ENCODE data around the gene COPS8. TPM values are rescaled to one million over a fixed set of nuclear protein-coding genes. Genes with fewer than 3 reads are reported as not detected.

COPS8 gene
- total RNA-seq, 1 donor from 2014 or later = 59.3 TPM

- Mint-ChIP-seq H3K36me3 (peaks cover 51% of the 10 kb centered on the region), H3K4me1 (ENCODE audit: unreplicated experiment) (no peaks in the 10 kb centered on the region), H3K9me3 (no peaks in the 10 kb centered on the region), H3K27ac (no peak overlapping the region), H3K27me3 (no peaks in the 10 kb centered on the region), H3K4me3 (no peak overlapping the region)
- no peak for DNase-seq (ENCODE audit: extremely low spot score, unreplicated experiment)
- no peak for TF ChIP-seq CTCF (conservative IDR thresholded peaks at IDR 0.05)
These were observed 15.7 kb downstream of the COPS8 start for GRCh38 chr2:237101118-237101979.

DNA sequence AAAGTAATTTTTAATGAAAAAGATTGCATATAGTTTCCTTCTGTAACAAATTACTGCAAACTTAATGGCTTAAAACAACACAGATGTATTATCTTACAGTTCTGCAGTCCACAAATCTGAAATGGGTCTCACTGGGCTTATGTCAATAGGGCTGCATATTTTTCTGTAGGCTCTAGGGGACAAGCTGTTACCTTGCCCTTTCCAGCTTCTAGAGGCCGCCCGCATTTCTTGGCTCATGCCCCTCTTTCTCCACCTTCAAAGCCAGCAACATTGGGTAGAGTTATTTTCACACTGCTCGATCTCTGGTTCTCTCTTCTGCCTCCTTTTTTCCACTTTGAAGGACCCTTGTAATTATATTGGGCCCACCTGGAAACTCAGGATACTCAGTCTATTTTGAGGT, 16.7 kb downstream of the COPS8 start:
- no peak overlapping the region for H3K27ac Mint-ChIP-seq
- no peak overlapping the region for H3K4me3 Mint-ChIP-seq
- no peaks in the 10 kb centered on the region for H3K4me1 Mint-ChIP-seq (ENCODE audit: unreplicated experiment)
- H3K36me3 Mint-ChIP-seq = peaks cover 48% of the 10 kb centered on the region
- no peaks in the 10 kb centered on the region for H3K9me3 Mint-ChIP-seq
- H3K27me3 Mint-ChIP-seq = no peaks in the 10 kb centered on the region
- DNase-seq (ENCODE audit: extremely low spot score, unreplicated experiment) = no peak
- no peak for TF ChIP-seq CTCF (conservative IDR thresholded peaks at IDR 0.05)

DNA sequence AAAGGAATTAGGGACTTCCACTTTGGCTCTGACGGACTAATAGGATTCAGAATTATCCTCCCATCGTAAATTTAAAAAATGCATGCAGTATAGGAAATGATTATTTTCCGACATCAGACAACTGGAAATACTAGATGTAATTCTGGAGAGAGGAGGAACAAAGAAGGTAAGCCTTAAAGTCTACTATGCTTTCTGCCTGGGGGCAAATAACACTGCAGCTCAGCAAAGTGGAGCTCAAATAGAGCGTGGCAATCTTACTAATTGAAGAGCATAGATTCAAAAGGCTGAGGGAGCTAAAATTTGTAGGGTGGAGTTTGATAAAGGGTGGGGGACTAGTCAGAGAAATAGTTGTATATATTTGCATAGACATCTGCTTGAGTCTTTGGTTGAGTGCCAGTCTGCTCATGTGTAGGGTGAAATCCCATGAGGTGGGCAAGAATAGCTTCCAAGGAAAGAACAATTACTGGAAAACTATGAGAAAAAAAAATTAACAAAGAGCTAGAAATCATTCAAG, 23.8 kb downstream of the COPS8 start:
- DNase-seq (ENCODE audit: extremely low spot score, unreplicated experiment) = no peak

DNA sequence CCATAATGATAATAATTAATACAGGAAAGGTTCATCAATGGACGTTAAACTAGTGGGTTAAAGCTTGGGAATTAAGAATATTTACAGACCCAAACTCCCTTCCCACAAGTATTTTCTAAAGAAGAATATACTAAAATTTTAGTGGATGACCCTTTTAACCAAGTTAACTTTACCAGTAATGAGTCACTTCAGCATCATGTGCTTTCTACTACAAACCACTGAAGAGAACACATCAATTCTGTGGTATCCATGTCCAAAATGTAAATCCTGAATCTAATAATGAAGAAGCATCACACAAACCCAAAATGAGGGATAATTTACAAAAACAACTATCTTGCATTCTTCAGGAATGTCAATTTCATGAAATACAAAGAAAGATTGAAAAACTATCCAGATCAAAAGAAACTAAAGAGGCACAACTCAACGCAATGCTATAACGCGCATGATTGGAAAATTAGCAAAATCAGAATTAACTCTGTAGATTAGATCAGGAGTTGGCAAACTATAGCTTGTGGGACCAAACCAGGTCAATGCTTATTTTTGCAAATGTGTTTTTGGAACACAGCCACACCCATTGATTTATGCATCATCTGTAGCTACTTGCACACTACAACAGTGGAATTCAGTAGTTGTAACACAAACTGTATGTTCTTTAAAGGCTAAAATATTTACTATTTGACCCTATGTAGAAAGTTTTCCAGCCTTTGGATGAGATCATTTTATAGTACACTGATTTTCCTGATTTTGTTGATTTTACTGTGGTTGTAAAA, 27.5 kb downstream of the COPS8 start:
- DNase-seq (ENCODE audit: extremely low spot score, unreplicated experiment) = no peak
- Mint-ChIP-seq H3K27me3 (peaks cover 5% of the 10 kb centered on the region), H3K9me3 (peaks cover 8% of the 10 kb centered on the region), H3K27ac (no peak overlapping the region), H3K4me1 (ENCODE audit: unreplicated experiment) (peaks cover 4% of the 10 kb centered on the region), H3K36me3 (peaks cover 14% of the 10 kb centered on the region), H3K4me3 (no peak overlapping the region)
- no peak for TF ChIP-seq CTCF (conservative IDR thresholded peaks at IDR 0.05)

More for the DNA sequence above, 23.8 kb downstream of the COPS8 start:
- no peaks in the 10 kb centered on the region for H3K4me1 Mint-ChIP-seq (ENCODE audit: unreplicated experiment)
- H3K36me3 Mint-ChIP-seq = peaks cover 25% of the 10 kb centered on the region
- no peaks in the 10 kb centered on the region for H3K27me3 Mint-ChIP-seq
- no peak overlapping the region for H3K4me3 Mint-ChIP-seq
- H3K27ac Mint-ChIP-seq = no peak overlapping the region
- no peak for TF ChIP-seq CTCF (conservative IDR thresholded peaks at IDR 0.05)
- H3K9me3 Mint-ChIP-seq = peaks cover 10% of the 10 kb centered on the region

DNA sequence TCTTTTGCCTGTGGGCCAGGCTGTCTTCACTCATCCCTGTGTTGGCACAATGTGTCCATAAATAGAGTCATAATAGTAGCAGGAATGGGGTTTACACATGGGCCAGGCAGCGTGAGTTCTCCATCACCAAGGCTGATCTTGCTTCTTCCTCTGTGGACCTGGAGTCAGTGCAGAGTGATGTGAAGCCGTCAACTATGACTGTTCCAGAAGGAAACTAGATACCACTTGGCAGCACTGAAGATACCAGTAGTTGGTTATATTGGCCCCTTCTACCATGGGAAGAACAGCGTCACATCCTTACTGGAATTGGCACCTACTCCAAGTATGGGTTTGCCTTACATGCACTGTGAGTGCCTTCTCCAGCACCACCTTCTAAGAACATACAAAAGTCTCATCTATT, 30.2 kb downstream of the COPS8 start:
- H3K27me3 Mint-ChIP-seq = peaks cover 5% of the 10 kb centered on the region
- H3K4me1 Mint-ChIP-seq (ENCODE audit: unreplicated experiment) = peaks cover 7% of the 10 kb centered on the region
- H3K27ac Mint-ChIP-seq = no peak overlapping the region
- no peaks in the 10 kb centered on the region for H3K36me3 Mint-ChIP-seq
- no peaks in the 10 kb centered on the region for H3K9me3 Mint-ChIP-seq
- TF ChIP-seq CTCF (conservative IDR thresholded peaks at IDR 0.05) = no peak
- DNase-seq (ENCODE audit: extremely low spot score, unreplicated experiment) = no peak
- no peak overlapping the region for H3K4me3 Mint-ChIP-seq

Measured in type B pancreatic cell (in vitro differentiated cells).